Choroid plexus epithelial cell (primary cell): ENCODE data around the gene ASPM.

Source experiments
- DNase-seq: peaks from one replicate; pipeline ENCODE4 v3.0.0-alpha.2; 2010; ENCODE audit warnings: low read depth
- H3K4me3 ChIP-seq: 2 replicates; pipeline ENCODE4 v1.5.1; 2011; ENCODE audit warnings: low read depth, mild to moderate bottlenecking, control low read depth, low read length, moderate library complexity
- CTCF ChIP-seq: conservative IDR thresholded peaks from 2 replicates; pipeline ENCODE4 v1.5.1; 2011; ENCODE audit warnings: low read depth, mild to moderate bottlenecking, control low read depth, inconsistent platforms, low read length, moderate library complexity

The ASPM gene

GRCh38 chr1:197066719-197067456 lies 79.6 kb downstream of the ASPM start, which contains the start of gene F13B:
Gene F13B, minus strand, starts transcription at chr1:197067260. Its CDS starts 37 bp downstream, at chr1:197067223.
- H3K4me3 ChIP-seq = no peak within 1 kb of the TSS
- TF ChIP-seq CTCF = peak; percentile 15
- peak; percentile 7 for DNase-seq

GRCh38 chr1:197066277-197066676 lies 80.2 kb downstream of the ASPM start:
- no peak for TF ChIP-seq CTCF
- no peak overlapping the region for H3K4me3 ChIP-seq

DNA sequence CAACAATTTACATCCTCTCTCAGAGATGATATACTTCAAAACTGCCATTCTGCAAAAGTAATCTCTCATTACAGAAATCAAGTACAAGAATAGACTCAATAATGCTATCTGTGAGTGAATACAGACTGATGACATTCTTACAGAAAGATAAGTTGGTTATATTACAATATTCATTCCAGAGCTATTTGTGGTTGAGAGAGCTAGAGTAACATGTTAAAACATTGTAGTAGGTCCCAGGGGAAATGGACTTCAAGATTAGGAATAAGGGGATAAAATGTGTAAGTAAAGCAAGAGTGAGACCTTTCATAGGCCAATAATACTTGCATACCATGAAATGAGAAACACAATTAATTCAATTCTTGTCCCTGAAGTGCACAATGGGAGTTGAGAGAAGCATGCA lies 80.9 kb downstream of the ASPM start:
- DNase-seq = peak; percentile 85

More at GRCh38 chr1:197066277-197066676, 80.2 kb downstream of the ASPM start:
- no peak for DNase-seq

GRCh38 chr1:197063212-197063611 lies 83.3 kb downstream of the ASPM start:
- DNase-seq = no peak
- TF ChIP-seq CTCF = no peak

More for the DNA sequence above, 80.9 kb downstream of the ASPM start:
- no peak for TF ChIP-seq CTCF
- no peak overlapping the region for H3K4me3 ChIP-seq

DNA sequence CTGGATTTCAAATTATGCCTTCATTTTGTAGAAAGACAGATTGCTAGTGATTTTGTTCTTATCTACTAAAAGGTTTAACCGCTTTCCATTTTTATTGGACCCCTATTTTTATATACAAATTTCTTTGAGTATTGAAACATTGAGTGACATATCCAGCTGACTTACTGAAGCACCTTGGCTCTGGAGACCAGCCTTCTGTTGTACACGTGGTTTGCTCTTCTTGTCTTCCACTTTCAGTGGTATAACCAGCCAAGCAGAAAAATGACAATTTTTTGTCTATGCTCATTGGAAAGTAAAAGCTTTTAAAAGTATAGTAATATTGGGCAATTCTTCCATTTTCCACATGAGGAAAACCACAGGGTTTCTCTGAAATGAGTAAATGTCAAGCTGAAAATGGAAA lies 83.8 kb downstream of the ASPM start:
- no peak for TF ChIP-seq CTCF
- DNase-seq = no peak
- no peak overlapping the region for H3K4me3 ChIP-seq

More at GRCh38 chr1:197063212-197063611, 83.3 kb downstream of the ASPM start:
- H3K4me3 ChIP-seq = no peak overlapping the region

DNA sequence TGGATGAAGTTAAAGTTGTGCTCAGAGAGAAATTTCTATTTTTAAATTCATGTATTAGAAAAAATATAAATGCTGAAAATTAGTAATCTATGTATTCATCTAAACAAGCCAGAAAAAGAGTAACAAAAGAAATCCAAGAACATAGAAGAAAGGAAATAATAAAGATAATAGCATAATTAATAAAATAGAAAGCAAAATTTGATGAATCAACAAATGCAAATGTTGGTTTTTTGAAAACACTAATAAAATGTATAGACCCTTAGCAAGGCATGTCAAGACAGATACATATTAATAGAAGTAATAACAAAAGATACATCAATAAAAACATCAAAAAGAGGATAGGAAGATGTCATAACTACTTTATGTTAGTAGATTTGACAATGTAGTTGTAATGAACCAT lies 97.4 kb downstream of the ASPM start:
- H3K4me3 ChIP-seq = no peak overlapping the region
- no peak for DNase-seq
- no peak for TF ChIP-seq CTCF
